Glutamatergic neuron (in vitro differentiated cells): ENCODE results near the gene CAV3. TPM values are rescaled to one million over a fixed set of nuclear protein-coding genes. Genes with fewer than 3 reads are reported as not detected.

Source experiments
- DNase-seq: peaks from one replicate; pipeline ENCODE4 v3.0.0; 2022
- H3K27ac Mint-ChIP-seq: one replicate; pipeline ENCODE4 v1.8.0; 2020; ENCODE audit warnings: mild to moderate bottlenecking, mixed read lengths, inconsistent platforms; ENCODE audit not compliant: unreplicated experiment
- H3K27me3 Mint-ChIP-seq: one replicate; pipeline ENCODE4 v1.8.0; 2020; ENCODE audit warnings: mild to moderate bottlenecking, moderate library complexity, mixed read lengths, inconsistent platforms; ENCODE audit not compliant: unreplicated experiment
- H3K36me3 Mint-ChIP-seq: one replicate; pipeline ENCODE4 v1.8.0; 2020; ENCODE audit warnings: mild to moderate bottlenecking, mixed read lengths, inconsistent platforms; ENCODE audit not compliant: unreplicated experiment
- H3K4me1 Mint-ChIP-seq: one replicate; pipeline ENCODE4 v1.8.0; 2020; ENCODE audit warnings: mild to moderate bottlenecking, low read depth, mixed read lengths, inconsistent platforms; ENCODE audit not compliant: unreplicated experiment
- H3K4me3 Mint-ChIP-seq: one replicate; pipeline ENCODE4 v1.8.0; 2020; ENCODE audit warnings: mild to moderate bottlenecking, mixed read lengths, inconsistent platforms; ENCODE audit not compliant: unreplicated experiment
- H3K9me3 Mint-ChIP-seq: one replicate; pipeline ENCODE4 v1.8.0; 2020; ENCODE audit warnings: mild to moderate bottlenecking, moderate library complexity, mixed read lengths, inconsistent platforms; ENCODE audit not compliant: unreplicated experiment
- total RNA-seq: library from RNA; stranded (reverse); fragmentation: NEBNext Ultra II Directional; extraction: Animal tissue kit (Norgen Biotek cat#: 25700); gene quantifications from one replicate; pipeline ENCODE4 v1.2.1, GENCODE V29; 2021; ENCODE audit not compliant: unreplicated experiment
- TF ChIP-seq, protein P1 (sequence below): fragments of 200-600 bp; sonication (generic); IDR thresholded peaks from one replicate; pipeline ENCODE4 v1.5.0; 2021; ENCODE audit not compliant: partially characterized antibody, unreplicated experiment

The CAV3 gene
- total RNA-seq, 1 donor from 2014 or later: 0.29 TPM

DNA sequence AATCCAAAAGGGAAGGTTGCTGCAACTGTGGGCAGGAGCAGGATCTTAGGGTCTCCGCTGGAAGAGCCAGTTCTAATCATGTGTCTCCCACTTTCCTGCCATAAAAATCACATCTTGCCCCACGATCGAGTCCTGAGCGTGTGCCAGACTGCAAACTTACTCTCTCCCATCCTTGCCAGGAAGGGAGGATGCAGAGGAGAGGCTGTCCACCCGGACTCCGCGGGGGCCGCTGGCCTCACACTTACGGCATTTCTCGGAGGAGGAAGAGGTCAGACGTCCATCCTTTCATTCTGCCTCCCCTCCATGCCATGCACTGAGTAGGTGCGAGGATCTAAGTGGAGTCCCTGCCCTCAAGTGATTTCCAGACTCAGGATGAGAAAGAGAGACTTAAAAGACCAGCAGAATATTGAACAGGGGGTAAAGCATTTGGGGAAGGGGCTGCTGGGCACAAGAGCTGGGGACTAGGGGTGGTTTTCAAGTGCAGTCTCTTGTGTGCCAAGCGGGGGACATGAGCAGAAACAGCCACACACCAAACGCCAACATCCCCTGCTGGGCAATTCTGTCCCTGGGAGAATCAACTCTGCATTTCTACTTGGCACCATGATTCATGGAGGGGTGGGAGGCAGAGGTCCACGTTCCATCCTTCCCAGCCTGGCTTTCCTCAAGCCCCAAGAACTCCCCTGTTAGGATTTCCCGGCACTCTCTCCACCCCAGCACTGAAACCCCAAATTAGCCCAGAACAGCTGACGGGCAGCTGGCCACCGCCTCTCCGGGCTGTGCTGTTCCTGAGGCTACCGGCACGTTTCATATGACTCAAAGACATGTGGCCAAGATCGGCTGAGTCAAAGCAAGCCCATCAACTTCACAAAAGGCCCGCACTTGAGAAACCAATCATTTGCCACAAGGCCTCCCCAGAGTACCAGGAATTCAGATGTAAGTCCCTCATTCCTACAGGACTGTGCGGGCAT is 24.2 kb downstream of the CAV3 start:
- peak overlapping the region; percentile 13 for H3K27ac Mint-ChIP-seq
- H3K36me3 Mint-ChIP-seq: no peaks in the 10 kb centered on the region
- H3K4me3 Mint-ChIP-seq: no peak overlapping the region
- H3K4me1 Mint-ChIP-seq: peaks cover 24% of the 10 kb centered on the region
- no peak for DNase-seq
- H3K9me3 Mint-ChIP-seq: no peaks in the 10 kb centered on the region
- H3K27me3 Mint-ChIP-seq: peaks cover 5% of the 10 kb centered on the region
- TF ChIP-seq, protein P1, sequence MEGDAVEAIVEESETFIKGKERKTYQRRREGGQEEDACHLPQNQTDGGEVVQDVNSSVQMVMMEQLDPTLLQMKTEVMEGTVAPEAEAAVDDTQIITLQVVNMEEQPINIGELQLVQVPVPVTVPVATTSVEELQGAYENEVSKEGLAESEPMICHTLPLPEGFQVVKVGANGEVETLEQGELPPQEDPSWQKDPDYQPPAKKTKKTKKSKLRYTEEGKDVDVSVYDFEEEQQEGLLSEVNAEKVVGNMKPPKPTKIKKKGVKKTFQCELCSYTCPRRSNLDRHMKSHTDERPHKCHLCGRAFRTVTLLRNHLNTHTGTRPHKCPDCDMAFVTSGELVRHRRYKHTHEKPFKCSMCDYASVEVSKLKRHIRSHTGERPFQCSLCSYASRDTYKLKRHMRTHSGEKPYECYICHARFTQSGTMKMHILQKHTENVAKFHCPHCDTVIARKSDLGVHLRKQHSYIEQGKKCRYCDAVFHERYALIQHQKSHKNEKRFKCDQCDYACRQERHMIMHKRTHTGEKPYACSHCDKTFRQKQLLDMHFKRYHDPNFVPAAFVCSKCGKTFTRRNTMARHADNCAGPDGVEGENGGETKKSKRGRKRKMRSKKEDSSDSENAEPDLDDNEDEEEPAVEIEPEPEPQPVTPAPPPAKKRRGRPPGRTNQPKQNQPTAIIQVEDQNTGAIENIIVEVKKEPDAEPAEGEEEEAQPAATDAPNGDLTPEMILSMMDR: no peak

DNA sequence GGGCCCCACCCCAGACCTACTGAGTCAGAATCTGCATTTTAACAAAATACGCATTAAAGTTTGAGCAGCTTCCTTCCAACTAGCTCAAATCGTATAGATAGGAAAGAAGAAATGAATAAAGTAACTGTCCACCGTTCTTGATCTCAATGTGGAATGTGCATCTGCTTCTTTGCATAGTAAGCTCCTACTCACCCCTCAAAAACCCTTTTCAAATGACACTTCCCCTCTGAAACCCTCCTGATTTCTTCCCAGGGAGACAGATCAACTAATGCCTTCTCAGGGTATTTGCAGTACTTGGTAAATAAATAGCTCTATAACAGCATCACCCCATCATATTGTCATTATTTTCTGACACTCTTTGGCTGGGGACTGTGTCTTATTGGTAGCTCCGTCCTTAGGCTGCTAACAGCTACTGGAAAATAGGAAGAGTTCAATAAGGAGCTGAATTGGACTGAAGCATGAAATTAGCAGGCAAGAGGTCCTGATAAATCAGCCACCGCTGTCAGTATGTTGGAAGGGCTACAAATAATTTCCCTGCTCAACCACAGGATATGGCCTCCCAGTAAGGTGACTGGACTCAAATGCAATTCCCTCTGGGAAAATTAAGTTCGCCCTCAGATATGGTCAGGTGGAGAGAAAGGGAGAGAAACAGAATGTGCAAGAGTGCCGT is 25.6 kb downstream of the CAV3 start:
- DNase-seq: no peak
- H3K36me3 Mint-ChIP-seq: no peaks in the 10 kb centered on the region
- H3K9me3 Mint-ChIP-seq: no peaks in the 10 kb centered on the region
- H3K4me3 Mint-ChIP-seq: no peak overlapping the region
- TF ChIP-seq, protein P1: no peak
- H3K4me1 Mint-ChIP-seq: peaks cover 19% of the 10 kb centered on the region
- H3K27ac Mint-ChIP-seq: no peak overlapping the region
- H3K27me3 Mint-ChIP-seq: no peaks in the 10 kb centered on the region

DNA sequence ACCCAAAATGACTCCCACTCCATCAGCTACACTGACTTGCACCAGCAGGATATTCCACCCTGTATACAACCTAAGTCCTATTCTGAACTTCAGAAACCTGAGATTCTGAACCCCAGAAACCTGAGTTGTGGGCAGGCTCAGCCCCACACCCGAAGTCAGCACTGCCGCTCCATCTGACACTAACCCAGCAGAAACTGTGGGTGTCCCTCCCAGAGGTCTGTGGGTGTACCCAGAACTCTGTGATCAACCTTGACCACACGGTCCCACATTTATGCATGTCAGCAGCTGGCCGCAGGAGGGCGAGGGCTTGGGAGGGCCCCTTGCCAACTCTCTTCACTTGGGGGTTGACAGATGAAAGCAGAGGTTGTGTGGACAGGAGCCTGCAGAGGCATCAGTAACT is 26.5 kb downstream of the CAV3 start:
- Mint-ChIP-seq H3K4me1 (peaks cover 15% of the 10 kb centered on the region), H3K4me3 (no peak overlapping the region), H3K27me3 (no peaks in the 10 kb centered on the region), H3K27ac (no peak overlapping the region), H3K36me3 (no peaks in the 10 kb centered on the region), H3K9me3 (no peaks in the 10 kb centered on the region)
- TF ChIP-seq, protein P1: no peak
- no peak for DNase-seq

DNA sequence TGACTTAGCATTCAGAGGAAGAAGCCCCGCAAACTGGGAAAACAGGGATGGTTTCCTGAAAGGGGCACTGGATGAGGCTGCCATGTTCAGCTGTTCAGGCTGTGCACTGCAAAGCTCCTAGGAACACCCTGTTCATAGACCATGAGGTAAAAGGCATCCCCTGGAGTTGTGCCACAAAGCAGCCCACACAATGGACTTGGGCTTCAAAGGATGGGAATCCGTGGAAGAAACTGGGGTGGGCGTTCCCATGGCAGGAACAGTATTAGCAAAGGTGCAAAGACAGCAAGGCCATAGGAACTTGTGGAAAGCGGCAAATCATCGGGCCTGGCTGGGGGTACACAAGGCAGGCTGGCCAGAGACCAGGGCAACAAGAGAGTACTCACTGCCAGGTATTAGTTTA is 26.9 kb downstream of the CAV3 start:
- H3K4me3 Mint-ChIP-seq: no peak overlapping the region
- H3K36me3 Mint-ChIP-seq: no peaks in the 10 kb centered on the region
- no peaks in the 10 kb centered on the region for H3K9me3 Mint-ChIP-seq
- no peaks in the 10 kb centered on the region for H3K27me3 Mint-ChIP-seq
- H3K4me1 Mint-ChIP-seq: peaks cover 15% of the 10 kb centered on the region
- DNase-seq: no peak
- TF ChIP-seq, protein P1: no peak
- no peak overlapping the region for H3K27ac Mint-ChIP-seq

DNA sequence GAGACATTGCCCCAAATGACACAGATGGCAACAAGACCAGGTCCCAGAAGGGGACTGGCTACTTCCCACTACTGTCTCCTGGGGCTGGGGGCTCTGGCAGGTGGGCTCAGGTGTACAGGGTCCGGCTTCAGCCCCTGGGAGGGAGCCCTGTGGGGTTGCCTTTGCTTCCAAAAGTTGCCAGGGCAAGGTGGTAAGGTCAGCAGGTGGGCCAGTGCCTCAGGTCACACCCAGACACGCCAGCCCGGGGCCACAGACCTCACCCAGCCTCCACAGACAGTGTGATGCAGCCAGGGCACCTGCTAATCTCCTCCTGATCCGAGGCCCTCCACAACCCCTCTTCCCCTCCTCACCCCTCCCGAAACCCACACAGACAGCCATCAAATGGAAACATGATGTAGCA is 28.3 kb downstream of the CAV3 start:
- Mint-ChIP-seq H3K9me3 (no peaks in the 10 kb centered on the region), H3K4me3 (no peak overlapping the region), H3K27ac (no peak overlapping the region), H3K4me1 (peaks cover 15% of the 10 kb centered on the region), H3K36me3 (no peaks in the 10 kb centered on the region), H3K27me3 (peaks cover 2% of the 10 kb centered on the region)
- DNase-seq: no peak
- TF ChIP-seq, protein P1: no peak
